T47D (cell line): ENCODE data around the gene CPA3.

Experiments
- DNase-seq, 2 experiments: peaks; one replicate each; pipeline versions ENCODE4 v3.0.0 to v3.0.0-alpha.2; 2011 to 2012; ENCODE audit warnings: low read depth in 1 of 2, low spot score in 1 of 2
- JUND ChIP-seq: IDR thresholded peaks from 2 replicates; pipeline ENCODE4 v1.6.1; 2012; ENCODE audit warnings: low read depth
- in situ Hi-C: cut with HindIII; loops from 2 replicates; pipeline ENCODE4 v1.10.0; 2016; ENCODE audit warnings: low sequenced_read_pairs, low pct_unique_long_range_greater_than_20kb

CPA3 gene

DNA sequence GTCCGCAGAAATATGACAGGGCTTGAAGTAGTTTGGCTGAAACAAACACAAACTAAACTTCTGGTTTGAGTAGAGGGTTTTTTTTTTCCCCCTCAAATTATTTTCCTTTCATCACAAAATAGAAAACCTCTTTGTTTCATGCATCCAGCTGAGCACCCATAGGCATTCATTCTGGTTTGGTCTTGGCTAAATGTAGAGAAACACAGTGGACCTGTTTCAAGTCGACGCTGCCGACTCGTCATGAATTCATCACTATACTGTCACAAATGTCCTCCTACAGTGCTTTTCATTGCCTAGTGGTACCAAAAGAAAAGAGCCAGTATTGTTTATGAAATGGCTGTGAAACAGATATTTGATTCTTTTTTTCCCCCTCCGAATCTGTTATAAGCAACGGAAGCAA, 73.8 kb downstream of the CPA3 start:
- in situ Hi-C loops, result no loop called here
- TF ChIP-seq JUND, result no peak
- no peak for DNase-seq

DNA sequence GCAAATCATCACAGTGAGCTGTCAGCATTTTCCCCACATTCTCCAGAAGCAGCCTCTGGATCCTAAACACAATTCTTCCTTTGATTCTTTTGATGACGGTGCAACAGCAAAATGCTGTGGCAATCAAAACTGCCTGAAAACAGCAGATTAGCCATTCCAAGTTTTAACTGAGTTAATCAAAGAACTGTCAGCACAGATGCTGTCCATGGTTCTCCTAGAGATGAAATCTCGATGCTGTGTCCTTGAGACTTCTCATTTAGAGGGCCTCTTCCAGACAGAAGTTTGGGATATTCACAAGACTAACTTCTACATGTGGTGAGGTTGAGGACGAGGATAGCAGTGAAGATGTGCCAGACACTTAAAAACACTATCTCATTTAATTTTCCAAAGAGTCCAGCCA, 75.9 kb downstream of the CPA3 start:
- no peak for DNase-seq
- in situ Hi-C loops, result no loop called here
- TF ChIP-seq JUND, result no peak

DNA sequence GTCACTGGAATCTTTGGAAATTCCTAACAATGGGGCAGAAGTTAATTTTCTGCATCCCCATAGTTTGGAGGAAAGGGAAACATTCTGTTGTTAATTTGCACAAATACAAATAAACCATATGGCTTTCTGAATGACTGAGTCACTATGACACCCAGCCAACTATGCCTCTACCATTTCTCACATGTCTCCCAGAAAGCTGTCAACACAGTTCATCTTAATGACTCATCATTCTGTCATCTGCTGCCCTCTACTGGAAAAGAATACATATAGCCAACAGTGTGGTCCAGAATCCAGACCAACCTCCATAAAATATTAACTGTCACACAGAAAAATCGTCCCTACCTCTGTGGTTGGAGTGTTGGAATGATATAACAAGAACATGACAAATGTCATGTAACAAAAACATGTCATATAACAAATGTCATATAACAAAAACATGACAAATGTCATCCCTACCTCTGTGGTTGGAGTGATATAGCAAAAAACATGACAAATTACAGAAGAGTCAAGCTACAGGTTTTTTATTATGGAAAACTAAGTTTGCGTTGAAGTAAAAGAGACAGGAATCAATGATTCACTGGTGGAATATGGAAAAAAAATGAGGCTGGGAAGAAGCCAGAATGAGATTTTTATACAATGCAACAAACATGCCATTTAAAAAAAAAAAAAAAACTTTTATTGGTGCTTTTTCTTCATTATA, 78.6 kb downstream of the CPA3 start:
- no peak; the same call in 1 of the 2 replicates for TF ChIP-seq JUND
- in situ Hi-C loops, result no loop called here
- DNase-seq, result peak; percentile 75 to 88

DNA sequence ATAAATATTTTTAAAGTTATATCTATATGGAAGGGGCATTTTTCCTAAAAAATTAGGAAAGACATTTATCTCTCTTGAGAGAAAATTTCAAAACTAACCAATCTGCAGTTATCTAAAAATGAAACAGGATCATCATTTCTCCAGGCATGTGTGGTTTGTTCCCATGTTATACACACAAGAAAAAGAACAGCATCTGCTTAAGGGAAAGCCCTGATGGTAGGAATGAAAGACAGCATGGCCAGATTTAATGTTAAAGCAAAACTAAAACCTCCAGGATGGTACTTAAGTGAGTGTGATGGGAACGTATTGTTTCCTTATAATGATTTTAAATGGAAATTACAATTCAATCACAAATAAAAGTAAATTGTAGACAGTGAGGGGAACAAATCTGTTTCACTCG, 80.0 kb downstream of the CPA3 start:
- in situ Hi-C loops, result no loop called here
- DNase-seq, result no peak
- no peak for TF ChIP-seq JUND
